ENCODE data around the gene RGS2.

DNA sequence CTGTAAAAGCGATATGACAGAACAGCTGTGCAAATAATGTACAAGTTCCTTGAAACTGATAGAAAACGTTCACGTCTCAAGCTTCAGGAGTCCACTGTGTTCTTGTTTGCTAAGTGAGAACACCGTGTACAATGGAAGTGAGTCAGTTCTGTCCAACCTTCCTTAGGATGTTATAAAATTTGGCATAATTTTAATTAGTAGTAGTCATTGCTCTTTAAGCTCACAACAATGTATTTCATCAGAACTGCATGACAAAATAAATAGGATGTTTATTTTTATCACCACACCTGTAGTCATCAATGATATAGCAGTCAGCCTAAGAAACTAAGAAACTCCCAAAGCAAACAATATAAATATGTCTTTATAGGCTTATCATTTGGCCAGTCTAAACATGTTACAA, 53.0 kb downstream of the RGS2 start:
- no peak for TF ChIP-seq BHLHE40 (IDR thresholded peaks at IDR 0.05; ENCODE audit: borderline replicate concordance)
- TF ChIP-seq FOXM1 (IDR thresholded peaks at IDR 0.05; ENCODE audit: borderline replicate concordance): no peak
